NCI-H146 treated with DMSO at 0.1 percent for 48 hours (cell line): Measurements from ENCODE around the gene PURB.
"Not testable (repeated sequence)": the region's sequence is repeated elsewhere in the genome, so short reads cannot be mapped to it uniquely, and the experiment has no call there.

Experiments used
- DNase-seq: peaks from one replicate; lab custom pipeline; 2025; ENCODE audit not compliant: unreplicated experiment; lab: John Stamatoyannopoulos, UW

The PURB gene

DNA sequence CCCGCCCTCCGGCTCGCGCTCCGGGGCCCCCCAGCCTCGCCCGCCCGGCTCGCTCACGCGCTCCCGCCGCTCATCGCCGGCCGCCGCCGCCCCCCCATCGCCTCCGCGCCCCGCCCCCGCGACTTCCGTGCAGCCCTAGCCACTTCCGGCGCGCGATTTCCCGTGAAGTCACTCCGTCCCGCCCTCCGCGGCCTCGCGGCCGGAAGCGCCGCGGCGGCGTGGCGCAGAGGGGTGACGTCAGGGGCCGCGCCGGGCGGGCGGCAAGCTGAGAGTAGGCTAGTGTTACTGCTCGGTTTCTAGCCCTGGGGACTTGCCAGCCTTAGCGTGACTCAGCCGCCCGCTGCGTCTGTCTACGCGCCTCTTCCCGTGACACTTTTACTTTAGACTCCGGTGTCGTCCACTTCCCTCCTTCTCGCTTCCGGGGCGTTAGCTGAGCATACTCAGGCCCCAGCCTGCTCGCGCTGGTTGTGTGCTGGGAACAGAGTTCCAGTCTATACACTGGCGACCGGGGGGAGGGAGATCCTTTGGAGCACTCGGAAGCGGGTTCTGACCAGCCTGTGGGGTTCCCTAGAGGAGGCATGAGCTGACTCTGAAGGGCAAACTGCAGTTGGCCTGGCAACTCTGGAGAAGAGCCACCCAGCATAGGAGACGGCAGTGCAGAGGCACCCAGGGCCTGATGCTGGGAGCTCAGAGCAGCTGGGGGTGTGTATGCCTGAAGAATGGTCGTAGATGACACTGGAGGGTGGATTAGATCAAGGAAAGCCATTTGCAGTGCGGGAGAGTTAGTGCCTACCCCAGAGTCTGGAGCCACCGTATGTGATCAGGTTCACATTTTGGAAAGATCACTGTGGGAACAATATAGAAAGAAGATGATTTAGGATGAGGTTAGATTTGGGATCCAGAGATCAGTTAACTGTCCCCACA is at the start of gene PURB:
Gene PURB (minus strand): TSS at position 137 of the 924 bp plus-strand sequence. CDS start 182 bp downstream, outside the sequence.
- peak; percentile 83 for DNase-seq

DNA sequence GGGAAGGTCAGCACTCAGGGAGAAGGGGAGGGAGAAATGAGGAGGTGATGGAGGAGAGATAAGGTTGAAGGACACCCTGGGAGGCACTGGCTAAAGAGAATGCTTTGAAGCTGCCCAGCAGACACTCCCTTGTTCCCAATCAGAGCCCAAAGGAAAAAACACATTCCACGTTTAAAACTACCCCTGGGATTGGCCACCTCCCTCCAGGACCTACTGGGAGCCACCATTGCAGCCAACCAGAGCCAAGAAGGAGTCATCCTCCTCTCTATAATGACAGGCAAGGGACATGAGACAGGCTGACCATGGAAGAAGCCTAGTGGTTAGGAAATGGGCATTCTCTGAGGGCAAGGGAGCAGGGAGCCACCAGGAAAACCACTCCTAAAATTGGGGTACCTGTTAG is 49.7 kb upstream of the PURB start:
- no peak for DNase-seq

GRCh38 chr7:44934510-44934909 is 49.2 kb upstream of the PURB start:
- DNase-seq, result not testable (repeated sequence)

DNA sequence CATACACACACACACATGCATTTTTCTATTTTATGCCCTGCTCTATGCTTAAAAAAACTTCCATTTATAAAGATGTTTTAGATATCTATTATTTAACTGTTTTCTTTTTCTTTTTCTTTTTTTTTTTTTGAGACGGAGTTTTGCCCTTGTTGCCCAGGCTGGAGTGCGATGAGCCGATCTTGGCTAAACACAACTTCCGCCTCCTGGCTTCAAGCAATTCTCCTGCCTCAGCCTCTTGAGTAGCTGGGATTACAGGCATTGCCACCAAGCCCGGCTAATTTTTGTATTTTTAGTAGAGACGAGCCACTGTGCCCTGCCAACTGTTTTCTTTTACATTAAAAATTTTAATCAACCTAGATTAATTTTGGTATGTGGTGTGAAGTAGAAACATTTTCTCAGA is 45.6 kb upstream of the PURB start:
- no peak for DNase-seq

DNA sequence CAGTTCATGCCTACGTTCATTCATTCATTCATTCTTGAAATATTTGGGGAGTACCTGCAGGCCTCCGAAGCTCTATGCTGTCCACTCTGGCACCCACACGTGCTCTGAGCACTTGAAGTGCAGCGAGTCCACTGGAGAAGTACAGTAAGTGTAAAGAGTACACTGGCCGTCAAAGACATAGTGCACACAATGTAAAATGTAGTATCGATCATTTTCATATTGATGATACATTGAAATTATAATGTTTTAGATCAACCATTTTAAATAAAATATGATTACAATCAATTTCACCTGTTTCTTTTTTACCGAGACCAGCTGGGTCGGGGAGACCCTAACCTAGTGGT is 37.0 kb upstream of the PURB start:
- no peak for DNase-seq

GRCh38 chr7:44921607-44922350 is 36.4 kb upstream of the PURB start:
- DNase-seq, result peak; percentile 11

DNA sequence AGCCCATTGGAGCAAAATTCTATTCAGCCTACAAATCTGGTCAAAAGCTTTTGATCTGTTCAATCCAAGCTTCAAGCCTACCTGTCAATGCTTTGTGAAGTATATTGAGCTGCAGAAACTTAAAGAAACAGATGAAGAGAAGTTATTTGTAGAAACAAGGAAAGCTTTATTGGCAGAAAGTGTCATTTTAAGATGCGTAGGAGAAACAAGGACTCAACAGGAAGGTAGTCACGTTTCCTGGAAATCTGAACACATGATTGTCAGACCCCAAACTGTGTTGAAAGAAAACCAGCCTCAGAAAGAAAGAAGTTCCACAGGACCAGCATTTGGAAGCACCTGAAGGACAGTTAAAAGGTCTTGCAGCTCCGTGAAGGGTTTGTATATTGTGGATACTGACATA is 34.8 kb upstream of the PURB start:
- no peak for DNase-seq

DNA sequence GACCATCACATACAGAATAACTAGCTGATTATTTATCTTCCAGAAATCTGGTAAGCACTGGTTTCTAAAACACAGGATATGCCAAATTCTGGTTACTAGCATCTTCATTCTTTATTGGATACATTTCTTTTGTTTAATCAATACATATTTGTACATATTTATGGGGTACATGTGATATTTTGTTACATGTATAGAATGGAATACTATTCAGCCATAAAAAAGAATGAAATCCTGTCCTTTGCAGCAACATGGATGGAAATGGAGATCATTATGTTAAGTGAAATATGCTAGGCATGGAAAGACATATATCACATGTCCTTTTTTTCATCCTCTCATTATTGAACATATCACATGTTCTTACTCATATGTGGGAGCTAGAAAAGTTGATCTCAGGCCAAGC is 32.7 kb upstream of the PURB start:
- no peak for DNase-seq

- DNase-seq, result no peak
These were observed 32.1 kb upstream of the PURB start for GRCh38 chr7:44917465-44917864.

DNA sequence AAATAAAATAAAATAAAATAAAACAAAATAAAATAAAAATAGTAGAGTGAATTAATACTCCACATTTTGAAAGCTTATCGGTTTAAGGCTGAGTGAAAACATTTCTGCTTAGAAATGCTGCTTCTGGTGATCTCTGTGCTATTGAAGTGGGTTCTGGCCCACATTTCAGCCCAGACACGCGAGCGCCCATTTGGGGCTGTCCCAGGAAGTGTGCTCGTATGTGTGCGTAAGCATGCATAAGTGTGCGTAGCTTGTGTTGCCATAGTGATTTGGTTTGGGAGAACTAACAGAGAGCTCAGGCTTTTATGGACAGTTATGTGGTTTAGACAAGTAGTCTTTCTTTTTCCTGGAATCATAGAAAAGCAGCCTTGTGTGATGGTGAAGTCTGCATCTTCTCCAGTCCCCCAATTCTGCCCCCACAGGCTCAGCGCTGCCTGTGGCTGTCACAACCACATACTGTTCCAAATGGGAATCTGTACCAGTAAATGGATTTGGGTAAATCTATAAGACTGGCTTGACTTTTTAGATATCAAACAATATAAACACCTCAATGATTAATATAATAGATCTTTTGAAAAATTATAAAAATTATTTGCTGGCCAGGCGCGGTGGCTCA is 29.8 kb upstream of the PURB start:
- no peak for DNase-seq

DNA sequence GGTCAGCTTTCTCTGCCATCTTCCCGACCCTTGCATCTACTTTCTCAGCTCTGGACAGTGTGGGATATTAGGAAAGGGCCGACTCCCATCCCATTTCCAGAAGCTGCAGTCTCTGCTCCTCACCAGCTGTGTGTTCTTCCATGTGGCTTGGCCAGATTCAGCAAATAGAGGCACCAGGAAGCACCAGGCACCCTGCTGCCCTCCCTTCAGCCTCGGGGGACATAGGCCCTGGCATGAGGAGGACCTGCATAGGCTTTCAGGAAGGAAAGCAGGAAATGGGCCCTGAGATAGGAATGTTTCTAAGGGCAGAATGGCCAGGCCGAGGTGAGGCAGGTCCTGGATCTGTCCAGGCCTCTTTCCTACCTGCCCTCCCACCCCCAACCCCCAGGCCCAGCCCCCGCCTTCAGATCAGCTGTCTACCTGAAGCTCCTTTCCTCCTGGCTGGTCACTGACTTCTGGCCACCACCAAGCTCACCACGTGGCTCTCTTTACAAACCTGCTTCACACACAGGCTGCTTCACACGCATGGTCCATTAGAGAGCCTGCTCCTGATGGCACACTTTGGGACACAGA is 27.5 kb upstream of the PURB start:
- peak; percentile 26 for DNase-seq

- DNase-seq, result no peak
These were observed 26.6 kb upstream of the PURB start for GRCh38 chr7:44911911-44912310.

- no peak for DNase-seq
These were observed 24.5 kb upstream of the PURB start for GRCh38 chr7:44909596-44910389.

GRCh38 chr7:44906965-44907364 is 21.6 kb upstream of the PURB start:
- DNase-seq, result no peak

- no peak for DNase-seq
These were observed 19.8 kb upstream of the PURB start for GRCh38 chr7:44905002-44905635.

DNA sequence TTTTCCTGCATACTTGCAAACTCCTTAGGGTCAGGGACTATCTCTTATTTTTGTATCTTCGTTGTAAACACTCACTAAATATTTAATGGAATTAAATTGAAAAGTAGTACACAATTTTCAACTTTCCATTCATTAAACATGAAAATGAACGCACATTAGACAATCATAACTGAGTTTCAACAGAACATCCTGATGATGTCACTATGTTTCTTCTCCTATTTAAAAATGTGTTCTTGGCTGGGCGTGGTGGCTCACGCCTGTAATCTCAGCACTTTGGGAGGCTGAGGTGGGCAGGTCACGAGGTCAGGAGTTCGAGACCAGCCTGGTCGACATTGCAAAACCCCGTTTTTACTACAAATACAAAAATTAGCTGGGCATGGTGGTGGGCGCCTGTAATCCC is 14.1 kb upstream of the PURB start:
- DNase-seq, result no peak

DNA sequence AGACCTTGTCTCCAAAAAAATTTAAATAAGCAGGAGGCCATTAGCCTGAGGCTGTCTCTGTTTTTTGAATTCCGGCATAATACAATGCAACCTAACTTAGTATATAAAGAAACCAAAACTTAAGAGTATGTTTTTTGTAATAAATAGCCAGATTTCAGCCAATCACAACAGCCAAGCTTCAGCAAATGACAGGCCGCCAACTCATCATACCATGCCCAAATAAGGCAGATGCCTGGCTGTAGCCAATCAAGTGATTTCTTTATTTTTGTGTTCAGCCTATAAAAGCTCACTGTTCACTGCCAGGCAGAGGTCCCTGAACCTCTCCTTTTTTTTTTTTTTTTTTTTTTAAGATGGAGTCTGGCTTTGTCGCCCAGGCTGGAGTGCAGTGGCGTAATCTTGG is 12.7 kb upstream of the PURB start:
- no peak for DNase-seq

DNA sequence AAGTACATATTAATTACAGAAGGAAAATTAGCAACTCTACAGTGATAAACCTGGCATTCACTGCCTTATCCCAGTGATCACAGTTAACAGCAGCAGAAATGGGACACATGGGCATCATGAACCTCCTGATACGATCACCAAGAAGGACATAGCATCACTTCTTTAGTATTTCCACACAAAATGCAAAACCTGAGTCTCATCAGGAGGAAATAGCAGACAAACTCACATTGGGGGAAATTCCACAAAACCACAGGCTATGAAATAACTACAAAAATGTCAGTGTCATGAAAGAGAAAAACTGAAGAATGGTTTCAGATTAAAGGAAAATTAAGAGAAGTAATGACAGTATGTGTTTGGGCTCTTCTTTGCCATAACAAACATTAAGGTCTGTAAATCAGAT is 12.0 kb upstream of the PURB start:
- no peak for DNase-seq

GRCh38 chr7:44894888-44895580 is 9.7 kb upstream of the PURB start:
- DNase-seq, result no peak
